HL-60/S4 (cell line): ENCODE results near the gene CPED1.

Experiments used
- in situ Hi-C: fragments of 300-500 bp; cut with MboI; formaldehyde crosslinking; loops from 2 replicates; pipeline ENCODE4 v1.14.3; 2022; ENCODE audit warnings: low sequenced_read_pairs

Gene CPED1

DNA sequence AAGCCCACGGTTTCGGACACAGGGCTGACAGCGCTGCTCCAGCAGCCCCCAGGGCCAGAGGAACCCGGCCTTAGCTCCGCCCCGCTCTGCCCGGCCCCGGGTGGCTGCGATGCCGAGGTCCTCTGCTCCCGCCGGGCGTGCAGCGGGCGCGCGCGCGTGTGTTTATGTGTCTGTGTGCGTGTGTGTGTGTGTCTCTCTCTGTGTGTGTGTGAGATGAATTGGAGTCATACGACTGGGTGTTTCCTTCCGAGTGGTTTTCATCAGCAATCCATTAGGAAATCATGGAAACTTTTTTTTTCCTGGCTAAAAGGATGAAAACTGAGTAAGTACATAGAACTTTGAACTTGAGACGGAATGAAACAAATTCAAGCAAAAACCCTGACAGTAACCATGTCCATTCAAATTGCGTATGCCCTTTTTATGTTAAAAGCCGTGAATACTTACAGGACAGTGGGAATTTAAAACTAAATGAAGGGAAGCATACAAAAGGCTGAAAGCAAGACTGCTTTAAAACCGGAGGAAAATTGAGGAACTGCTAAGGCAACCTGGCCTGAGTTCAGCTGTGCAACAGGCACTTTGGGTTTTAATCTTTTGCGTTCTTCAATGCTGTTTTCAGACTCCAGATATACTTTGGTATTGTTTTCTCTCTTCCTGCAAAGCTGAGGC, at the start of gene CPED1:
TSS of gene CPED1 (plus strand) at position 121 of the 666 bp plus-strand sequence. CDS start 911 bp downstream, outside the sequence.
- in situ Hi-C loops = loop anchor here (10.0 kb wide), 1 partner anchor 96 kb away; no protein-coding TSS in a partner anchor

DNA sequence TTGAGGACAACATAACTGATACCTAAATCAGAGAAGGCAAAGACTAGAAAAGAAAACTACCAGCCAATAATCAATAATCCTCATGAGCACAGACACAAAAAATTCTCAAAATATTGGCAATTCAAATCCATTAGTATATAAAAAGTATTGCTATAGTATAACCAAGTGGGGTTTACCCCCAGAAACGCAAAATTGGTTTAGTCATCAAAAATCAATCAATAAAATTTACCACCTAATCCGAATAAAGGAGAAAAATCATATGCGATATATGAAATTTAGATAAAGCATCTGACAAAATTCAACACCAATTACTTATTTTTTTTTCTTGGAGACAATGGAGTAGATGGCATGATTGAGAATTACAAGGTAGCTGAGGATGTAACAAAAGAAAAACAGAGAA, 49.2 kb upstream of the CPED1 start:
- in situ Hi-C loops = no loop called here

- in situ Hi-C loops = no loop called here
Measured at GRCh38 chr7:120941064-120941463, 47.4 kb upstream of the CPED1 start.

GRCh38 chr7:120941856-120942255, 46.7 kb upstream of the CPED1 start:
- in situ Hi-C loops = no loop called here

- in situ Hi-C loops = no loop called here
Measured at GRCh38 chr7:120942861-120943260, 45.6 kb upstream of the CPED1 start.

DNA sequence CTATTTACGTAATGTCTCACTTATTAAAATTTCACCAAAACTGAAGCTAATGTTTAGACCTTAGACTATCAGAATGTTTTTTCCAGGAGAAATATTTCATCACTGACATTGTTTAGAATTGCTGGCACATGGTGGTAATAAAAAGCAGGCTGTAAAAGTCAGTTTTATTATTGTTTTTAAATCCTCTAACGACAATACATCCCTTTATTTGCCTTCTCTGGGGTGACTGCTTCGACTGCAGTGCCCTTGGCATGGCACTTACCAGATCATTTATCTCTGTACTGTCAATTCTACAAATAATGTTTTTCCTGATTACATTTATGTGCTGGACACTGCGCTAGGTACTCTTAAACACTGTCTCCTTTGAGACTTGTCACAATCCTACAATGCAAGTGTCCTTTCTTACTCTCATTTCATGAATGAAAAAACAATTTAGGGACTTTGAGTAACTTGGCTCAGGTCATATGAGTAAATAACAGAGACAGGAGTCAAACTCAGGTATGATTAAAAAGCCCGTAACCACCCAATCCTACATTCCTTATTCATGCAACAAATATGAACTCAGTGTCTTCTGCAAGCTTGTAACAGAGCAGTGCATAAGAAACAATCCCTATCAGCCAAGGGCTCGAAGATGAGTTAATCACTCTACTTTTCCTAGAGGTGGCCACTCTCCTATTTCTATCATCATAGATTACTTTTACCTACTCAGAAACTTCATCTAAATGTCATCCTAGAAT, 43.5 kb upstream of the CPED1 start:
- in situ Hi-C loops = no loop called here

DNA sequence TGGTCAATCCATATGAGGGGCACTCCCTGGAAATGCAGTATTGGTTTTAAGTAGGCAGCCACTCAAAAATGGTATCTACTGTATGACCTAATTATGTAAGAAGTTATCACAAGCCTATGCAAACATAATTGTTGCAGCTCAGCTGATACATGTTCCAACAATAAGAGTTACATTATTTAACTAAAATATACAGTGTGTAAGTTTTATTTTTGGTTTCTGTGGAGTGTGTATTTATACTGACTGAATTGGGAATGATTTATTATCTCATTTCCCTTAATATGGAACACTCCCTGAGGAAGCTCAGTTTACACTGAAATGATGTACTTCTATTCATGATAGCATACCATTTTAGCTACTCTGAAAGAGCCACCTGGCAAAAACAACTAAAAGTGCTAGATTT, 40.5 kb upstream of the CPED1 start:
- in situ Hi-C loops = no loop called here

DNA sequence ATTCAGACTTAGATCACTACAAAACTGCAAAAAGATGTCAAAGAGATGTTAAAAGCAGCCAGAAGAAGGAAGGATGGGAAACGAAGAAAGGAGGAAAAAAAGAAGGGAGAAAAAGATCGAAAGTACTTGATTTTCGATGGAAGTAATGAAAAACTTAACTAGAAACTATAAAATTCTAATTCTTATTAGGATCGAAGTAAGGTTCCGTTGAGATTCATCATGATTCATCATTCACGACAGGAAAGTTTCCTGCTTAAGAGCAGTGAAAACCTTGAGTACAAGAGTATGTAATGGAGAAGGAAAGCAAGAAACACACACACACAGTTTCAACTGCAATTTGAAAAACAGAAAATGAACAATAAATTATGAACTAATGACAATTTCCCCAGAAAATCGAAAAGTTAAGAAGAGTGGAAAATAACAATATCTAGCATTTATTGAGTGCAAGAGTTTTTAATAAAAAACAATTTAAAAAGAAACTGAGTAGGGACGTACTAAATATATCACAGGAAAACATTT, 39.1 kb upstream of the CPED1 start:
- in situ Hi-C loops = no loop called here

GRCh38 chr7:120949998-120950538, 38.4 kb upstream of the CPED1 start:
- in situ Hi-C loops = no loop called here

DNA sequence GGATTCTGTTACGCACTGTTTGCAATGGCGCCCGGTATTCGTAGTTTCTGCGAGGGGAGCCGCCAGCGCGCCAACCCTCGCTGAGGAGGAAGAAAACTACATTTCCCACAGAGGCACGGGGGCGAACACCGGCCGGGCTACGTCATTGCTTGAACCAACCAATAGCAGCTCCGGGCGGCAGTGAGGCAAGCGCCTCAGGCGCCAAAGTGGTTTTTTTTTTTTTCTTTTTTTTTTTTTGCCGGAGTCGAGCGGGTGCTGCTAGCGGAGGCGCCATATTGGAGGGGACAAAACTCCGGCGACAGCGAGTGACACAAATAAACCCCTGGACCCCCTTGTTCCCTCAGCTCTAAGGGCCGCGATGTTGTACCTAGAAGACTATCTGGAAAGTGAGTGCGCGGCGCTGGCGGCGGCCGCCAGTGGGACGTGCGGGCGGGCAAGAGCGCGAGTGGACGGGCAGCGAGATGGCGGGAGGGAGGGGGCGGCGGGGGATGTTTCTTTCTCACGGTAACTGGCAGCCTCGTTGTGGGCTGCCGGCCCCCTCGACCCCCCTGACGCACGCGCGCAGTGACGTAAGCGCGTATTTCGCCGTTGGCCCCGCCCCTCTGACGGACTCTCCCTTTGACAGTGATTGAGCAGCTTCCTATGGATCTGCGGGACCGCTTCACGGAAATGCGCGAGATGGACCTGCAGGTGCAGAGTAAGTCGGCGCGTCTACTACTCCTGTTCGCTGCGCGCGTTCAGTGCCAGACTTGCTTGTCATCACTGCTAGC, 37.8 kb upstream of the CPED1 start, which contains the start of gene ING3:
TSS of gene ING3 (plus strand) at position 239 of the 770 bp plus-strand sequence. CDS start at position 359, 120 bp downstream.
- in situ Hi-C loops = no loop called here

GRCh38 chr7:120951309-120951699, 37.2 kb upstream of the CPED1 start:
- in situ Hi-C loops = no loop called here

DNA sequence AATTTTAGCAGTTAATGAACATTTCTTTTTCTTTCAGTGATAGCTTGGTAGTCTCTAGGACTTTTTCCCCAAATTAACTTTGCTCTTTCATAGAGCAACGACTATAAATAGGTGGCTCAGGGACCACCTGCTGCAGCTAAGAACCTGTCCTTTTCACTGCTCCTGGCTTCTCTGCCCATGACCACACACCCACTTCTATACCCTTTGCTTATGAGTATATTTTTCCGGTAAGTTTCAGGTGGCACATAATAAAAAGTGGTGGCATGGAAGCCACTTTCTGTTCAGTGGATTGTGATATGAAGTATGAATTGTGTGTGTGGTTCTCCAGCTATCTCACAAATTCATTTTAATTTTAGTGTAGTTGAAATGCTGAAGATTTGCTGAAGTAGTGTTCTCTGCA, 36.7 kb upstream of the CPED1 start:
- in situ Hi-C loops = no loop called here

GRCh38 chr7:120955577-120956149, 32.8 kb upstream of the CPED1 start:
- in situ Hi-C loops = no loop called here

- in situ Hi-C loops = no loop called here
Measured at GRCh38 chr7:120959929-120960484, 28.5 kb upstream of the CPED1 start.

GRCh38 chr7:120960714-120961113, 27.8 kb upstream of the CPED1 start:
- in situ Hi-C loops = no loop called here

- in situ Hi-C loops = no loop called here
Measured at GRCh38 chr7:120961638-120962173, 26.8 kb upstream of the CPED1 start.

DNA sequence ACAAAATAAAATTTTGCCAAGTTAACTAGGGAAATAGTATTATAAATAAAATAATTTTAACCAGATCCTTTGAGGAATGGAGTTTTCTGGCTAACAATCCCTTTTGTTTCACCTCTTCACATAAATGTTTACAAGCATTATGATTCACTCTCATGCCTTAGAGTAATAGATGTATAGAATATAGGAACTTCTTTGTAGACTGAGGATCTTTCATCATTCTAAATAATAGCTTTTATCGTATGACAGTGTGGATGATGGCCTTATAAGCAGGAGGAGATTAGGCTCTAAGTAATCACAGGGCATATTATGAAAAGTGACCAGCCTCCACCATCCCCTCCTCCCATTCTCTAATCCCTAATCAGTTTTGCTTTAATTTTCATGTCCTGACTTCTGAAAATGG, 24.4 kb upstream of the CPED1 start:
- in situ Hi-C loops = no loop called here

DNA sequence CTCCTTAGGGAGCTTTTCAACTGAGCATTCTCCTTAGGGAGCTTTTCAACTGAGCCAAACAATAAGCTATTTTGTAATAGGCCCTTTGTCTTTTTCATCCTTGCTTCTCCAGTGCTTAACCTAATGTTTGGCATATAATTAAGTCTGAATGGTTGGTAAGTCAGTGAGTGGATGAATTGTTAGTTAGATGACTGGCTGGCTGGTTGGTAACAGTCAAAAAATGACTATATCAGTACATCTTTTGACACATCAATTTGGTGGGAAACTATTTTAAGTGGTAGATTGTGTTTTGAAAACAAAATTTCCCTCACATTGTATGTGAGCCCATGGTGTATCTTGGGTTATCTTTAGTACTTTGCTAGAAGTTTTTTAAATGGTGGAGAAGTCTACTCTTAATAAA, 21.6 kb upstream of the CPED1 start:
- in situ Hi-C loops = no loop called here

GRCh38 chr7:120973849-120974248, 14.7 kb upstream of the CPED1 start:
- in situ Hi-C loops = no loop called here
